ENCODE data around the gene ANGPTL2.

The ANGPTL2 gene

GRCh38 chr9:127047971-127048370, 74.5 kb downstream of the ANGPTL2 start:
- no peak for DNase-seq (ENCODE audit: low read depth)
- TF ChIP-seq POLR2A (IDR thresholded peaks at IDR 0.05; ENCODE audit: extremely low read depth, insufficient read length) (no peak), MYC (IDR thresholded peaks at IDR 0.05; ENCODE audit: low read depth, low read length) (no peak), MAX (IDR thresholded peaks at IDR 0.05; ENCODE audit: low read depth, low read length) (no peak), CTCF (IDR thresholded peaks at IDR 0.05; ENCODE audit: low read depth, low read length) (no peak)
- H3K4me3 ChIP-seq (ENCODE audit: low read depth, low read length): no peak overlapping the region

GRCh38 chr9:127045148-127045547, 77.3 kb downstream of the ANGPTL2 start:
- no peak overlapping the region for H3K4me3 ChIP-seq (ENCODE audit: low read depth, low read length)
- no peak for DNase-seq (ENCODE audit: low read depth)
- TF ChIP-seq CTCF (IDR thresholded peaks at IDR 0.05; ENCODE audit: low read depth, low read length) (no peak), MYC (IDR thresholded peaks at IDR 0.05; ENCODE audit: low read depth, low read length) (no peak), POLR2A (IDR thresholded peaks at IDR 0.05; ENCODE audit: extremely low read depth, insufficient read length) (no peak), MAX (IDR thresholded peaks at IDR 0.05; ENCODE audit: low read depth, low read length) (no peak)

GRCh38 chr9:127039492-127039891, 82.9 kb downstream of the ANGPTL2 start:
- TF ChIP-seq POLR2A (IDR thresholded peaks at IDR 0.05; ENCODE audit: extremely low read depth, insufficient read length) (no peak), MAX (IDR thresholded peaks at IDR 0.05; ENCODE audit: low read depth, low read length) (no peak), CTCF (IDR thresholded peaks at IDR 0.05; ENCODE audit: low read depth, low read length) (no peak), MYC (IDR thresholded peaks at IDR 0.05; ENCODE audit: low read depth, low read length) (no peak)
- no peak for DNase-seq (ENCODE audit: low read depth)
- H3K4me3 ChIP-seq (ENCODE audit: low read depth, low read length): no peak overlapping the region

GRCh38 chr9:127038531-127038930, 83.9 kb downstream of the ANGPTL2 start:
- H3K4me3 ChIP-seq (ENCODE audit: low read depth, low read length): no peak overlapping the region
- TF ChIP-seq MAX (IDR thresholded peaks at IDR 0.05; ENCODE audit: low read depth, low read length): no peak
- no peak for TF ChIP-seq MYC (IDR thresholded peaks at IDR 0.05; ENCODE audit: low read depth, low read length)
- no peak for TF ChIP-seq CTCF (IDR thresholded peaks at IDR 0.05; ENCODE audit: low read depth, low read length)
- TF ChIP-seq POLR2A (IDR thresholded peaks at IDR 0.05; ENCODE audit: extremely low read depth, insufficient read length): no peak
- no peak for DNase-seq (ENCODE audit: low read depth)

Data from NB4 (cell line).